Mesothelial cell of epicardium (in vitro differentiated cells): ENCODE results near the gene BARD1. TPM values are rescaled to one million over a fixed set of nuclear protein-coding genes. Genes with fewer than 3 reads are reported as not detected.

ENCODE experiments used
- DNase-seq, 2 experiments: peaks; one replicate each; pipeline ENCODE4 v3.0.0; 2021; ENCODE audit warnings: low spot score in 2 of 2; ENCODE audit not compliant: unreplicated experiment in 2 of 2
- H3K27ac Mint-ChIP-seq: 2 replicates; pipeline ENCODE4 v1.8.0; 2021; ENCODE audit warnings: mixed read lengths
- H3K27me3 Mint-ChIP-seq: 2 replicates; pipeline ENCODE4 v1.8.0; 2021; ENCODE audit warnings: low read depth, mixed read lengths
- H3K36me3 Mint-ChIP-seq: 2 replicates; pipeline ENCODE4 v1.8.0; 2021; ENCODE audit warnings: mixed read lengths
- H3K4me1 Mint-ChIP-seq: 2 replicates; pipeline ENCODE4 v1.8.0; 2021; ENCODE audit warnings: mixed read lengths
- H3K4me3 Mint-ChIP-seq: 2 replicates; pipeline ENCODE4 v1.8.0; 2021; ENCODE audit warnings: mild to moderate bottlenecking, moderate library complexity, mixed read lengths
- H3K9me3 Mint-ChIP-seq: 2 replicates; pipeline ENCODE4 v1.8.0; 2021; ENCODE audit warnings: mixed read lengths
- CTCF ChIP-seq: fragments of 200-600 bp; sonication (generic); IDR thresholded peaks from one replicate; pipeline ENCODE4 v1.5.0; 2021; ENCODE audit warnings: antibody characterized with exemption; ENCODE audit not compliant: unreplicated experiment
- total RNA-seq: library from RNA; stranded (reverse); gene quantifications from 3 replicates; pipeline ENCODE4 v1.2.1, GENCODE V29; 2021

Gene BARD1
- total RNA-seq: 22.9 to 25.0 TPM (median 24.5 TPM) in 3 replicates

GRCh38 chr2:214808981-214809750, at the start of gene BARD1:
Gene BARD1 (minus strand): TSS chr2:214809683. CDS start chr2:214809569, 114 bp downstream.
- peak within 1 kb of the TSS; percentile 94 for H3K4me3 Mint-ChIP-seq
- H3K9me3 Mint-ChIP-seq: no peaks in the 10 kb centered on the region
- DNase-seq: peak; percentile 24 to 70
- peak within 1 kb of the TSS; percentile 99 for H3K27ac Mint-ChIP-seq
- no peaks in the 10 kb centered on the region for H3K36me3 Mint-ChIP-seq
- TF ChIP-seq CTCF: no peak
- peaks cover 38% of the 10 kb centered on the region for H3K4me1 Mint-ChIP-seq
- H3K27me3 Mint-ChIP-seq: no peaks in the 10 kb centered on the region

DNA sequence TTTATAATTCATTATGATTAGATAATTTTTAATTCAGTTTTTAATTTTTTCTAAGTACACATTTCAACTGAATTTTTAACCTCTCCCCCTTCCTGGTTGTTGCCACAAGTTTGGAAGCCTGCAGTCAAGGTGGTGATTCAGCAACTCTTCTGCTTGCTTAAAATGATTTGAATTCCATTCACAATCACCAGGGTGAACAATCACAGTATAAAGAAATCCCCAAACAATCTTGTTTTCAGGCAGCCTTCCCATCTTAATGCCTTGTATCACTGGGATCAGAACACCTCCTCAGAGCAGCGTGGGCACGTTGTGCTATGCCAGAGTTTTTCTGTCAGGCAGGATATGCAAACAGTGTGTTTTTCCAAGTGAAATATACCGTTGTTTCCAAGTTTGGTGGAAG, 46.7 kb upstream of the BARD1 start:
- TF ChIP-seq CTCF: no peak
- no peaks in the 10 kb centered on the region for H3K9me3 Mint-ChIP-seq
- no peak overlapping the region for H3K4me3 Mint-ChIP-seq
- H3K36me3 Mint-ChIP-seq: no peaks in the 10 kb centered on the region
- H3K4me1 Mint-ChIP-seq: no peaks in the 10 kb centered on the region
- H3K27ac Mint-ChIP-seq: no peak overlapping the region
- no peaks in the 10 kb centered on the region for H3K27me3 Mint-ChIP-seq
- DNase-seq: no peak

DNA sequence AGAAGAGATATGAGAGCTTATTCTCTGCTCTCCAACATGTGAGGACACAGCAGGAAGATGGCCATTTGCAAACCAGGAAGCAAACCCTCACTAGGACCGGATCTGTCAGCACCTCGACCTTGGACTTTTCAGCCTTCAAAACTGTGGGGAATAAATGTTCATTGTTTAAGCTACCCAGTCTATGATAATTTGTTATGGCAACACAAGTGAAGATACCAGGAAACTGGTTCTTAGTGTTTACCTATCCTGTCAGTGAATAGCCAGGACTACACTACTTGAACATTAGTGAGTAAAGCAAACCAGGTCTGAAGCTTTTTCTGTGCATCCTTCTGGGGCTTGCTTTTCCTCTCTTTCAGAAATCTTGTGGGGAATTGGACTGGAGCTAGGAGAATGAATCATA, 44.4 kb upstream of the BARD1 start:
- no peak for DNase-seq
- no peaks in the 10 kb centered on the region for H3K9me3 Mint-ChIP-seq
- no peaks in the 10 kb centered on the region for H3K36me3 Mint-ChIP-seq
- no peak overlapping the region for H3K27ac Mint-ChIP-seq
- no peak for TF ChIP-seq CTCF
- H3K4me1 Mint-ChIP-seq: no peaks in the 10 kb centered on the region
- no peak overlapping the region for H3K4me3 Mint-ChIP-seq
- H3K27me3 Mint-ChIP-seq: no peaks in the 10 kb centered on the region

DNA sequence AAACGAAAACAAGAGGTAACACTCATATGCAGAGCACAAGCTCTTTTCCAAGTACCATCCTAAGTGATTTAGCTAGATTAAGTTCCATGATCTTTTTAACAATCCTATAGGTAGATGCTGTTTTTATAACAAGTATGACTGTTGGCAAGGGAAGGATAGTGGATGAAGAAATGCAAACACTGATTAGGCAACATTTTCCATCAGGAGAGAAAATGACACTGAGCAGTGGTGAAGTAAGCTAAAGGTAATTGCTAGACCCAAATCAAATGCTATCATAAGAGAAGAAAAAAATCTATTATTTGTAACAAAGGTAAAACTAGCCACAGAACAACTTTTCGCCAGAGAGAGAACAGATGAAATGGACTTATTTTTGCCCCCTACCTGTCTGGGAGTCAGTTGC, 34.3 kb upstream of the BARD1 start:
- H3K4me3 Mint-ChIP-seq: no peak overlapping the region
- H3K9me3 Mint-ChIP-seq: peaks cover 4% of the 10 kb centered on the region
- TF ChIP-seq CTCF: no peak
- no peak for DNase-seq
- no peaks in the 10 kb centered on the region for H3K4me1 Mint-ChIP-seq
- no peak overlapping the region for H3K27ac Mint-ChIP-seq
- no peaks in the 10 kb centered on the region for H3K27me3 Mint-ChIP-seq
- H3K36me3 Mint-ChIP-seq: peaks cover 5% of the 10 kb centered on the region

DNA sequence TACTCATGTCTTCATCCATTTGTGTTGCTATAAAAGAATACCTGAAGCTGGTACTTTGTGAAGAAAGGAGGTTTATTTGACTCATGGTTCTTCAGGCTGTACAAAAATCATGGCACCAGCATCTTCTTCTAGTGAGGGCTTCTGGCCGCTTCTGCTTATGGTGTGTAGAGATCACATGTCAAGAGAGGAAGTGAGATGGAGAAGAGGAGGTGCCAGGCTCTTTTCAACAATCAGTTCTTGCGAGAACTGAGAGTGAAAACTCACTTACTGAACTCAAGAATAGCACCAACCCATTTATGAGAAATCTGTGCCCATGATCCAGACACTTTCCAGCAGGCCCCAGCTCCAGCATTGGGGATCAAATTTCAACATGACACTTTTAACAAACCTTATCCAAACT, 30.0 kb upstream of the BARD1 start:
- no peak overlapping the region for H3K27ac Mint-ChIP-seq
- no peak for TF ChIP-seq CTCF
- peaks cover 4% of the 10 kb centered on the region for H3K9me3 Mint-ChIP-seq

DNA sequence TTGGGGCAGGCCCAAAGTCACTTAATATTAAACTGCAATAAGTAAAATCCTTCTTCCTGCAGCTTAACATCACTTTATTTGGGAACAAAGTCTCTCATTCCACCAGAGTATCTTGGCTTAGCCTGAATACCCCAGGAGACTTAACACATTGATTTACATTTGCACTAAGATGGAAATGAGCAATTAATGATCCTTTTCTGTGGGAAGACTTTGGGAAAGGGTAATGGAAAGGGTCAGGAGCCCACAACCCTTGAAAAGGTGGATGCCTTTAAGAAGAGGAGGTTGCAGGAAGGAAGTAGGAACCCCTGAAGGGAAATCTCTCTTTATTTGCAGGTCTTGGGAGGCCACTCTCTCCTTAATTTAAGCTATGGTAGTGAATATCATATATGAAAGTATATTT, 28.0 kb upstream of the BARD1 start:
- Mint-ChIP-seq H3K36me3 (peaks cover 7% of the 10 kb centered on the region), H3K27ac (no peak overlapping the region), H3K27me3 (no peaks in the 10 kb centered on the region), H3K4me1 (no peaks in the 10 kb centered on the region), H3K4me3 (no peak overlapping the region), H3K9me3 (peaks cover 4% of the 10 kb centered on the region)
- no peak for TF ChIP-seq CTCF
- DNase-seq: no peak

More for the DNA sequence above, 30.0 kb upstream of the BARD1 start:
- H3K4me1 Mint-ChIP-seq: no peaks in the 10 kb centered on the region
- no peak overlapping the region for H3K4me3 Mint-ChIP-seq
- no peak for DNase-seq
- no peaks in the 10 kb centered on the region for H3K27me3 Mint-ChIP-seq
- peaks cover 5% of the 10 kb centered on the region for H3K36me3 Mint-ChIP-seq
